Gastroesophageal sphincter (tissue), 4 donors: ENCODE data around the gene FRMD5. TPM values are rescaled to one million over a fixed set of nuclear protein-coding genes. Genes with fewer than 3 reads are reported as not detected.

Experiments used
- ATAC-seq: fragments of 150-250 bp; one replicate; pipeline ENCODE4 v1.9.1; 2016; ENCODE audit warnings: mild to moderate bottlenecking, moderate library complexity
- H3K27ac ChIP-seq, 4 donors: fragments of 200-600 bp; sonication (generic) in 3 of 4; 1 replicate in 3 of 4; 2 replicates in 1 of 4; pipeline ENCODE4 v1.5.1; 2016 to 2019
- H3K27me3 ChIP-seq: fragments of 200-600 bp; sonication (generic); one replicate; pipeline ENCODE4 v1.5.1; 2019
- H3K36me3 ChIP-seq, 2 donors: fragments of 200-600 bp; sonication (generic); one replicate each; pipeline ENCODE4 v1.5.1; 2019; ENCODE audit warnings: control low read depth in 1 of 2
- H3K4me1 ChIP-seq, 3 donors: fragments of 200-600 bp; sonication (generic); 1 replicate in 2 of 3; 2 replicates in 1 of 3; pipeline ENCODE4 v1.5.1; 2016 to 2019; ENCODE audit warnings: control low read depth in 2 of 3
- H3K4me3 ChIP-seq, 2 donors: fragments of 200-600 bp; sonication (generic); one replicate each; pipeline ENCODE4 v1.5.1; 2019; ENCODE audit warnings: mild to moderate bottlenecking in 1 of 2, moderate library complexity in 1 of 2
- H3K9me3 ChIP-seq, 3 donors: fragments of 200-600 bp; sonication (generic); one replicate each; pipeline ENCODE4 v1.5.1; 2017 to 2019; ENCODE audit warnings: control low read depth in 2 of 3
- CTCF ChIP-seq, 4 experiments: fragments of 200-600 bp in 2 of 4; fragments of 450-650 bp in 2 of 4; sonication (generic) in 1 of 4; IDR thresholded peaks; one replicate each; pipeline ENCODE4 v1.5.1; 2017 to 2019; ENCODE audit warnings: antibody characterized with exemption in 4 of 4, mild to moderate bottlenecking in 2 of 4, moderate library complexity in 2 of 4
- EP300 ChIP-seq: sonication (generic); formaldehyde crosslinking; IDR thresholded peaks from one replicate; pipeline ENCODE4 v1.6.1; 2017; ENCODE audit warnings: antibody characterized with exemption, mild to moderate bottlenecking
- POLR2A ChIP-seq, 2 donors: fragments of 450-650 bp; IDR thresholded peaks; one replicate each; pipeline ENCODE4 v1.6.1; 2017; ENCODE audit warnings: antibody characterized with exemption in 2 of 2, mild to moderate bottlenecking in 2 of 2, moderate library complexity in 1 of 2
- POLR2AphosphoS5 ChIP-seq: sonication (generic); formaldehyde crosslinking; IDR thresholded peaks from one replicate; pipeline ENCODE4 v1.6.1; 2017; ENCODE audit warnings: antibody characterized with exemption
- WGBS, 2 donors: methylation state at CpG; one replicate each; pipeline ENCODE4 v1.1.5; 2018; ENCODE audit warnings: low coverage in 1 of 2; 5-methylcytosine and 5-hydroxymethylcytosine counted together
- total RNA-seq, 4 donors: library from RNA; depleted of rRNA; stranded (reverse); fragments of >200 nt; gene quantifications; one replicate each; pipeline ENCODE4 v1.1.0, GENCODE V29; 2016

Gene FRMD5
- total RNA-seq, 4 donors from 2014 or later, result 0.47 to 1.2 (median 0.90) TPM

DNA sequence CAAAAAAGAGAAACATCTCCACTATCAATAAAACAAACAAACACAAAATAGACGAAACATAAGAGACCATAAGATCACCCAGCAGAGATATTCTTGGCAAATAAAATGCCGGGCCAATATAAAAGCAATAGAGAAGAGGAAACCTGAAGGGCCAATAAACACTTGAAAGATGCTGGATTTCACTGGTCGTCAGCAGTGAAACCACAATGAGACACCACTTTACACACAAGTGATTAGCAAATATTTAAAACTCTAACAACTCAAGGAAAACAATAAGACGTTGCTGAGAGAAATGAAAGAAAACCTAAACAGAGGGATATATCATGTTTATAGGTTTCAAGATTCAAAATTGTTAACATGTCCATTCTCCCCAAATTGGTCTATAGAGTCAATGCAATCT is 219.7 kb downstream of the FRMD5 start:
- Histone ChIP-seq H3K4me3 (no peak overlapping the region), H3K4me1 (no peaks in the 10 kb centered on the region), H3K27me3 (peaks cover 5% of the 10 kb centered on the region), H3K36me3 (no peaks in the 10 kb centered on the region), H3K9me3 (no peaks in the 10 kb centered on the region), H3K27ac (no peak overlapping the region)
- TF ChIP-seq EP300 (no peak), POLR2AphosphoS5 (no peak), CTCF (IDR thresholded peaks at IDR 0.05) (no peak), POLR2A (IDR thresholded peaks at IDR 0.05) (no peak)
- ATAC-seq, result no peak
- WGBS, 2 donors, result 50 to 52% methylated on average over 3 to 4 of the region's 4 CpGs

GRCh38 chr15:43974852-43975251 is 220.2 kb downstream of the FRMD5 start:
- no peaks in the 10 kb centered on the region for H3K4me1 ChIP-seq
- no peak for ATAC-seq
- H3K27me3 ChIP-seq, result peaks cover 5% of the 10 kb centered on the region
- no peaks in the 10 kb centered on the region for H3K36me3 ChIP-seq
- WGBS, 2 donors, result 76 to 100% methylated on average over 1 to 3 of the region's 3 CpGs
- TF ChIP-seq POLR2A (IDR thresholded peaks at IDR 0.05) (no peak), POLR2AphosphoS5 (no peak), EP300 (no peak), CTCF (IDR thresholded peaks at IDR 0.05) (no peak)
- no peaks in the 10 kb centered on the region for H3K9me3 ChIP-seq
- H3K4me3 ChIP-seq, result no peak overlapping the region
- H3K27ac ChIP-seq, result no peak overlapping the region

DNA sequence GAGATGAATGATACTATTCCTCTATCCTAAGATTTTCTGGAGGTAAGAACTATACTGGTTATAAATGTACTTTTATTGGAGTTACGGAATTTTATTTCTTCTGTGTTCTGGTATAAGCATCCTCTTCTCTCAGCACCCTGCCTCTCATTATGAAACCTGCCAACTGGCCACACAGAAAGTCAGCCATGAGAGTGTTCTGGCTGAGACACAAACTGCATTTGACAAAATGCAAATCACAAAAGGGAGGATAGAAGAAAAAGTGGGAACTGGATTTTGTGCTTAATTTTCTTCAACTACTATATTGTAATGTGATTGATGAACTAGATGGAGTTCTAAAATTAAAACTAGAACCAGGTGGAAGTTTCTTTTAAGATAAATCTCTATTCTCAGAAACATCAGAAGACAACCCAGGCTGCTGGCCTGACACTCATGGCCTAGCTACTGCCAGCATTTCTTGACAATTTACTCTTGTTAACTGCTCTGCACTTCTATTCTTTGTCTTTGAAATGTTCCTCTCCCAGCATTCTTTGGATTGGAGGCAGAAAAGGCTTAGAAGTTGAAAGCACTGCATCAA is 225.2 kb downstream of the FRMD5 start:
- 60 to 75% methylated on average over 1 of the region's 1 CpG for WGBS, 2 donors
- no peak overlapping the region for H3K27ac ChIP-seq
- no peaks in the 10 kb centered on the region for H3K4me1 ChIP-seq
- no peaks in the 10 kb centered on the region for H3K36me3 ChIP-seq
- H3K9me3 ChIP-seq, result no peaks in the 10 kb centered on the region
- no peak overlapping the region for H3K4me3 ChIP-seq
- no peak for ATAC-seq
- no peaks in the 10 kb centered on the region for H3K27me3 ChIP-seq
- TF ChIP-seq POLR2A (IDR thresholded peaks at IDR 0.05) (no peak), CTCF (IDR thresholded peaks at IDR 0.05) (no peak), POLR2AphosphoS5 (no peak), EP300 (no peak)

DNA sequence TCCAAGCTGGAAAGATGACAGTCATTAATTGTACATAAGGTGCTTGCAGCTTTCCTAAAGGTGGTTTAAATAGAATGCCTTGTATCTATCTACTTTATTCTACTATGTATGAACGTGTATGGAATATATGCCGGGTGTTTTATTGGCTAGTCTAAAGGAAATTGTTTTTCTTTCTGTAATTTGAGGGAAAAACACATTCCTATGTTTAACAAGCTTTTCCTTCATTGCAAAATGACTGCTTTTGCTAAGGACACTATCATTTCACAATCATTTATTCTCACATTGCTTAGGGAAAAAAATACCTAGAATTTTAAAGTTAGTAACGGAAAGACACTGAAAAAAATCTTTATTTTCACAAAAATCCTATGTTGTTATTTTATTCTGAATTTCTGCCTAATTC is 226.5 kb downstream of the FRMD5 start:
- WGBS, 2 donors, result 68 to 79% methylated on average over 3 of the region's 3 CpGs
- no peaks in the 10 kb centered on the region for H3K36me3 ChIP-seq
- no peaks in the 10 kb centered on the region for H3K27me3 ChIP-seq
- no peaks in the 10 kb centered on the region for H3K4me1 ChIP-seq
- TF ChIP-seq POLR2AphosphoS5 (no peak), CTCF (IDR thresholded peaks at IDR 0.05) (no peak), EP300 (no peak), POLR2A (IDR thresholded peaks at IDR 0.05) (no peak)
- no peak overlapping the region for H3K4me3 ChIP-seq
- no peak overlapping the region for H3K27ac ChIP-seq
- no peak for ATAC-seq
- H3K9me3 ChIP-seq, result no peaks in the 10 kb centered on the region

GRCh38 chr15:43966646-43967045 is 228.4 kb downstream of the FRMD5 start:
- ATAC-seq, result no peak
- Histone ChIP-seq H3K4me1 (no peaks in the 10 kb centered on the region), H3K9me3 (no peaks in the 10 kb centered on the region), H3K4me3 (no peak overlapping the region), H3K27me3 (no peaks in the 10 kb centered on the region), H3K27ac (no peak overlapping the region), H3K36me3 (no peaks in the 10 kb centered on the region)
- TF ChIP-seq POLR2A (IDR thresholded peaks at IDR 0.05), result no peak
- TF ChIP-seq CTCF (IDR thresholded peaks at IDR 0.05), result no peak
- TF ChIP-seq EP300, result no peak
- no peak for TF ChIP-seq POLR2AphosphoS5
